Karpas-422 (cell line): Measurements from ENCODE around the gene GNAT3. TPM values are rescaled to one million over a fixed set of nuclear protein-coding genes. Genes with fewer than 3 reads are reported as not detected.

ENCODE experiments used
- total RNA-seq: library from RNA; depleted of rRNA; stranded (reverse); fragments of >200 nt; shearing (Covaris generic); gene quantifications from 2 replicates; pipeline ENCODE4 v1.2.3, GENCODE V29; 2014; ENCODE audit warnings: low replicate concordance; rRNA removed

GNAT3 gene
- total RNA-seq, 1 experiment from 2014 or later, result 0.26 TPM

Other genes with a start within 250 kb of the GNAT3 start
- gene CD36, start 126.6 kb upstream of the GNAT3 start, total RNA-seq, result not detected in 2 replicates